NCI-H2196 (cell line): ENCODE data around the gene TOLLIP.
A peak's percentile ranks its signal among the peaks of the same experiment; 100 is the strongest.

Source experiments
- DNase-seq: peaks from one replicate; lab custom pipeline; 2025; ENCODE audit not compliant: unreplicated experiment; lab: John Stamatoyannopoulos, UW

Gene TOLLIP

GRCh38 chr11:1283906-1284305, 25.5 kb downstream of the TOLLIP start:
- no peak for DNase-seq

DNA sequence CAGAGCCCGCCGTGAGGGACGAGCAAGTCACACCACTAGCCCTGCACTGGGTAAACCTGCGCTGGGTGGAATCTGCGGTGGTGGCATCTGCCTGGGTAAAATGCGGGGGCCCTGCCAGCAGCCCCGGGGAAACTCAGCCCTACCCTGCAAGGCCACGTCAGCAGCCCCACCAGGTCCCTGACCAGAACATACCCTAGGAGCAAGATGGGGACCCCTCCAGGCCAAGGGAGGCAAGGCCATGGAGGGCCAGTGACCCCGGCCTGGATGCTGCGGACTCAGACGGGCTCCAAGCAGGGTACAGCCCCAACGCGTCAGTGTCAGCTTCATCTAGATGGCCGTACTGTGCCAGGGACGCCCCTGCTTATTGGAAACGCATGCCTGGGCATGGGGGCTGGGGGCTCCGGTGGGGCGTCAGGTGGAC, 26.3 kb downstream of the TOLLIP start:
- no peak for DNase-seq

DNA sequence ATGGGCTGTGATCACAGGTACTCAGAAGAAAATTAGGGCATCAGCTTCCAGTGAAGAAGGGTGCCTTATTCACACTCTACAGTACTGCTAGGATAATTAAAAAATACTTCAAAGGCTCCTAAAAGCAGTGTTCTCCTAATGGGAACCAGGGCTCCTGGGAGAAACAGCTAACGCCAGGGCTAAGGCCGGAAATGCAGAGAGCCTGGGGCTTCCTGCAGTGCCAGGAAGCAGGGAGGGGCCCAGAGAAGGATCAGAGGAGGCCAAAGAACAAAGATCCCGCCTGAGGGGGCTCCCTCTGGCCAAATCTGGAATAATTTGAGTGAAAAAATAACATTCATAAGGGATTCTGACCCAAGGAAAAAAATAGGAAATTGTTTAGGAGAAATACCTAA, 27.5 kb downstream of the TOLLIP start:
- DNase-seq = no peak

- DNase-seq = no peak
Observed at GRCh38 chr11:1281326-1281973, 28.0 kb downstream of the TOLLIP start.

DNA sequence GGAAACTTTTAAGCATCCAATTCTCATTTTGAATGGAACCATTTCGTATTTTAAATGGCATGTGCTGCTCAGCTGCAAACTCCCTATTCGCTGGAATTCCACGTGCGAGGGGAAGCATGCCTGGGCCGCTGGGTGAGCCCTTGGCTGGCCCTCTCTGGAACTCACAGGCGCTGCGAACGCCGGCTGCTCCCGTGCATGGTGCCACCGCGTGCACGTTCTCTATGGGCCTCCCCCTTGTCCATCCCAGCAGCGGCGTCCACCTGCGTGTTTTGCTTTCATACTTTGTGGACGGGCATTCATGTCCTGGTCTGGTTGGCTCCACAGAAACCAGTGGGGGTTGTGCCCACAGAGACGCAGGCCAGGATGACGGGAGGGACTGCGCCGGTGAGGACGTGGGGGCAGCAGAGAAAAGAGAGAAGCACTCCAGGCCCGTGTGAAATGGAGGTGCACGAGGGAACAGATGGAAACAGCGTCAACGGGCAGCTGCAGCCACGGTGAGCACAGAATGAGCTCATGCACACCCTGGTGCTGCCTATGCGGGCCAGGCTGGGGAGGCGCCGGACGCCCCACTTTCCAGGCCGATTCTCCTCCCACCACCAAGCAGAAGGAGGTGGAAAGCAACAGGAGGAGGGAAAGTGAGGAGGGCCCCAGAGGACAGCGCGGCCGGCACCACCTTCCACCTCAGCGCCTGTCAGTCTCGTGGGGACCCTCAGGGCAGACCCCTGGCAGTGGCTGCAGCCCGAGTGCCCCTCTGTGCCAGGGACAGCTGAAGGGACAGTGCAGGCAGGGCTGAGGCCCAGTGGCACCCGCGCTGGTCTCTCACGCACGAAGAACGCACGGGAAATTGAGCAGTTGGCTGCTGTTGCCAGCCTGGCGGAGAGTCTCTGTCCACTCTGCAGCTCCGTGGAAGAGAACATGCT, 29.1 kb downstream of the TOLLIP start:
- DNase-seq = no peak

GRCh38 chr11:1279674-1280055, 29.8 kb downstream of the TOLLIP start:
- no peak for DNase-seq

- DNase-seq = no peak
Observed at GRCh38 chr11:1278766-1279673, 30.4 kb downstream of the TOLLIP start.

DNA sequence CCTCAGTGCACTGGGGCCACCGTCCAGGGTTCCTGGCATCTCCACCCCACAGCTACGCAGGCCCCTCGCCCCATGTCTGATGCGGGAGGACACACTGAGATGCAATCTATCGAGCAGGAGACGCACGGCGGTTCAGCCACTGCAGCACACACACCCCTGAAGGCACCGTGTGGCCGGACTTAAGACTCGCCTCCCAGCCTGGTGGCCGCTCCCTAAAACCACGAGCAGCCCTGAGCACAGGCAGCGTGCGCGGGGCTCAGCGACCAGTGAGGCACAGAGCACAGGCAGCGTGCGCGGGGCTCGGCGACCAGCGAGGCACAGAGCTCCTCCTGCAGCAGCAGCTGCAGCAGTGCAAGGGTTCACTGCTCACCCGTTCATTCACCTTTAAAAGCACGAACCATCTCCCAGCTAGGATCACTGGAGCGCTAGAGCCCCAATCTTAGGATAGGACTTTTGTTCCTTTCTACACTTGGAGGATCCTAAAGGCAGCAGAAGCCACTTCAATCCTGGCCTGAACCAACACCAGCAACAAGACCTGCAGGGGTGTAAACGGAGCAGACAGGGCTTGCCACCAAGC, 31.4 kb downstream of the TOLLIP start:
- DNase-seq = no peak

GRCh38 chr11:1276866-1277615, 32.4 kb downstream of the TOLLIP start:
- no peak for DNase-seq

DNA sequence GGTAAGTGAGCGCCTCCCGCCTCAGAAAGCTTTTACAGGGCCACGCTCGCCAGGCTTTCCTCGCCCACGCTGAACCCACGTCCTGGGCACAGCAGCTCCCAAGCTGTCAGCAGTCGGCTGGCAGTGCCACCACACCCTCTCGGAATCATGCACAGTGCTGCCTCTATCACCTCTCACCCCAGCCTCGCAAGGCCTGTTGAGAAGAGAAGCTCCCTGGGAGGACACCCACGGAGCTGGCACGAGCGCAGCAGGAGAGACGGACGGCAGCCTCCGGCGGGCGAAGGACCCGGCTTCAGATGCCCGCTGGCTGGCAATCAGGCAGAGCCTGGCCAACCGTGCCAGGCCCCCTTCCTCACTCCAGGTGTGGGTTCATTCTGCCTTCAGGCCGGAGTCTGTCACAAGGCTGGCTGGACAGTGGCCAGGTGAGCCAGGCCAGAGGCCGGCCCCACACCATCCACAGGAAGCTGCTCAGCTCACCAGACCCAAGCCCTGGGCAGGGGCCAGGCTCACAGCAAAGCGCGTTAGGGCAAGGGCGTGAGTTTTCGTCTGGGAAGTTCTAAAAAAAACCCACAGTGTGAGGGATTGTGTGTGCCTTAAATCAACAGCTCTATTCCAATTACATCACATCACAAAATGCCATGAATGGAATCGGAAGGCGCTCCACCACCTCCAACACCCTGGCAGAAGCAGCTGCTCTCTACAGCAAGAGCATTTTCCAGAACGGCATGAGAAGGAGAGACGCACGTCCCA, 33.2 kb downstream of the TOLLIP start:
- peak; percentile 49 for DNase-seq

DNA sequence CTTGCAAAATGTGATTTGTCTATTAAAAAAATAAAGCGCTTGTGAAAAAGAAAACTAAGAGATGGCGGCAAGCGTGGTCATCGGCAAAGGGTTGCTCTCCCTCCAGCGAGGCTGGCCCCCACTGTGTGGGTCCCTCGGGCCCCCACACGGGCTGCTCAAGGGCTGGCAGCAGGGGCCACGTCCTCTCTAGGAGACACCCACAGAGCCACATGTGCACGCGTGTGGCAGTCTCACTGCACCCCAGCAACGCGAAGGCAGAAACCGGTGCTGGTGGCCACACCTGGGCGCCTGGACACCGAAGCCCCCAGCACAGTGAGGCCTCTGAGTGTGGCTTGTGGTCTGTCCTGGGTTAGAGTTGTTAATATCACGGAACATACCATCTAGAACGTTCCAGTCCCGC, 34.4 kb downstream of the TOLLIP start:
- DNase-seq = no peak

DNA sequence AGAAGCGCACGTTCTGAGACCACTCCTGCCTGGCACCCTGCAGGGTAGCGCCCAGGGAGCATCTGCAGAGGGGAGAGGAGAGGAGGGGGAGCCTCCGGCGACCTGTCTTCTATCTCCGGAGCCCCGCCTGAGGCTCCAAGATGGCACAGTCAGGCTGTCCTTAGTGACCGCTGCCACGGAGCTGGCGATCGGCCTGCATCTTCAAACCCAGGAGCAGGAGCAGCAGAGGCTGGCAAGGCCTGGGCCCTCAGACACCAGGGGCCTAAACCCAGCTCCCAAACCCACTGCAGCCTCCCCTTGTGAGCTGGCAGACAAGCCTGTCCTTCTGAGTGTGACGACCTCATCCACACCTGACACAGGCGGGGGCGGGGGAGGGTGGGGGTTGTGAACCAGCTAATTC, 34.9 kb downstream of the TOLLIP start:
- DNase-seq = no peak

DNA sequence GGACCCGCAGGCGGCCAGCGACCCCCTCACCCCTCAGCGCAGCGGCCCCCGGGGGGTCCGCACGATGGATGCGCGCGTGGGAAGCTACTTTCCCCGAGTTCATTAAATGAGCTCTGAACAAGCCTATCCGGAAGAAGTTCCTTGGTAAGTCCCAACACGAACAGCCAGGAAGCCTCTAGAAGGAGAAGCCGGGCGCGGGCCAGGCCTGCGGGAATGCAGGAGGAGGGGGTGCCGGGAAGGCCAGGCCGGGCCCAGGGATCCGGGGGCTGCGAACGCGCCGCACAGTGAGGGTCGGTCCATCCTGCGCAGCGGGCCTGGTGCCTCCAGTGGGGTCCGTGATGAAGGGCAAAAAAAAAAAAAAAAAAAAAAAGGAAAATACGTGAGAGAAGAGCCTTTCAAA, 36.9 kb downstream of the TOLLIP start:
- DNase-seq = no peak

- DNase-seq = no peak
Observed at GRCh38 chr11:1271927-1272326, 37.5 kb downstream of the TOLLIP start.

GRCh38 chr11:1271406-1271805, 38.0 kb downstream of the TOLLIP start:
- DNase-seq = no peak

GRCh38 chr11:1271002-1271401, 38.4 kb downstream of the TOLLIP start:
- DNase-seq = no peak

DNA sequence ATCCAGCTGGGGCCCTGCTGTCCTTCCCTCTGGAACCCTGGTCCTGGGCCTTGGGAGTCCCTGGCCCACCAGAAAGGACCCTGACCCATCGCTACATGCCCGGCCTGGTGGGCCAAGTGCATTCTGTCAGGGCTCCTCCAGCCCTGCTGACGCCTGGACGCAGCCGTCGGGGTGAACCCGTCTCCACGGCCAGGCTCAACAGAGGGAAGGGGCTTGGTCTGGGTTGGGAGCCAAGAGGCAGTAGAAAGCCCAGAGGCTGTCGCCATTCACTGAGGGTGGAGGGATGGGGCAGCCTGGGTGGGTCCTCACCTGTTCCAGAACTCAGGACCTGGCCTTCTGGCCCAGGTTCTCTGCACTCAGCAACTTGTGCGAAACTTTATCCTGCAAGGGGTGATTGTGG, 39.0 kb downstream of the TOLLIP start:
- DNase-seq = no peak

GRCh38 chr11:1269957-1270356, 39.5 kb downstream of the TOLLIP start:
- DNase-seq = no peak

DNA sequence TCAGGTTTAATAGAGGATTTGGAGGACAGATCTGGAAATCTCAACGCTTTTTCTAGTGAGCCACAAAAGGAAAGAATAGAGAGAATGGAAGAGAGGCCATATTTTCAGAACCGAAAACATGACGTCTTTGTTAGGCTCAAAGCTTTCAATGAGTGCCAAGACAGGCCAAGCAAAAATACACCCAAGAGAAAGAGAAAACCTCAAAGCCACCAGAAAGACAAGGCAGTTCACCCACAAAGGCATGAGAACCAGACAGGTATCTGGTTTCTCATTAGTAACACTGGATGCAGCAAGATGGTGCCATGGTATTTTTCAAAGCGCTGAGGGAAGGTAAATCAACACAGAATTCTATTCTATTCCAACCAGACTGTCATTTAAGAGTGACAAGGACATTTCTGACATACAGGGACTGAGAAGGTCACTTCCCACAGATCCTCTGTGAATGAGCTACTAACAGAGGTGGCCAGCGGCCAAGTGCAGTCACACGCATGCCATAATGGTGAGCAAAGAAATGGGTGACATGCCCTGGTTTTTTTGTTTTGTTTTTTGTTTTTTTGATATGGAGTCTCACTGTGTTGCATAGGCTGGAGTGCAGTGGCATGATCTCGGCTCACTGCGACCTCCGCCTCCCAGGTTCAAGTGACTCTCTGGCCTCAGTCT, 41.9 kb downstream of the TOLLIP start:
- no peak for DNase-seq
